Measurements from ENCODE around the gene SHPK. TPM values are rescaled to one million over a fixed set of nuclear protein-coding genes. Genes with fewer than 3 reads are reported as not detected.

Gene SHPK
- total RNA-seq, 1 donor from 2014 or later: 14.0 TPM

GRCh38 chr17:3675886-3676285 lies 39.8 kb upstream of the SHPK start:
- Histone ChIP-seq H3K27ac (no peak overlapping the region), H3K36me3 (no peaks in the 10 kb centered on the region), H3K27me3 (no peaks in the 10 kb centered on the region), H3K9me3 (no peaks in the 10 kb centered on the region), H3K4me3 (no peak overlapping the region), H3K4me1 (no peaks in the 10 kb centered on the region)
- intact Hi-C loops (cut with DNase I): no loop called here
- no peak for DNase-seq (ENCODE audit: extremely low spot score in 2 of 2)
- TF ChIP-seq POLR2AphosphoS5 (IDR thresholded peaks at IDR 0.05; ENCODE audit: insufficient read depth in 1 of 2, low read depth in 1 of 2) (no peak), CTCF (IDR thresholded peaks at IDR 0.05) (no peak), POLR2A (IDR thresholded peaks at IDR 0.05) (no peak)

GRCh38 chr17:3672571-3672970 lies 36.5 kb upstream of the SHPK start:
- intact Hi-C loops (cut with DNase I): no loop called here
- H3K4me3 ChIP-seq: no peak overlapping the region
- no peak for DNase-seq (ENCODE audit: extremely low spot score in 2 of 2)

GRCh38 chr17:3669548-3669947 lies 33.5 kb upstream of the SHPK start:
- H3K9me3 ChIP-seq: no peaks in the 10 kb centered on the region
- H3K4me1 ChIP-seq: peaks cover 46% of the 10 kb centered on the region
- H3K27me3 ChIP-seq: no peaks in the 10 kb centered on the region
- DNase-seq (ENCODE audit: extremely low spot score in 2 of 2): no peak
- intact Hi-C loops (cut with DNase I): no loop called here
- H3K36me3 ChIP-seq: peaks cover 0 to 7% of the 10 kb centered on the region in 2 donors
- no peak overlapping the region for H3K27ac ChIP-seq
- TF ChIP-seq POLR2A (IDR thresholded peaks at IDR 0.05): no peak
- H3K4me3 ChIP-seq: peak overlapping the region; percentile 76 to 98

More at GRCh38 chr17:3672571-3672970, 36.5 kb upstream of the SHPK start:
- peaks cover 16% of the 10 kb centered on the region for H3K4me1 ChIP-seq
- H3K9me3 ChIP-seq: no peaks in the 10 kb centered on the region
- TF ChIP-seq POLR2A (IDR thresholded peaks at IDR 0.05) (no peak), CTCF (IDR thresholded peaks at IDR 0.05) (no peak), POLR2AphosphoS5 (IDR thresholded peaks at IDR 0.05; ENCODE audit: insufficient read depth in 1 of 2, low read depth in 1 of 2) (no peak)
- no peaks in the 10 kb centered on the region for H3K36me3 ChIP-seq
- H3K27ac ChIP-seq: no peak overlapping the region
- H3K27me3 ChIP-seq: no peaks in the 10 kb centered on the region

GRCh38 chr17:3669085-3669347 lies 33.0 kb upstream of the SHPK start:
- TF ChIP-seq POLR2AphosphoS5 (IDR thresholded peaks at IDR 0.05; ENCODE audit: insufficient read depth in 1 of 2, low read depth in 1 of 2) (no peak), CTCF (IDR thresholded peaks at IDR 0.05) (no peak), POLR2A (IDR thresholded peaks at IDR 0.05) (no peak)
- H3K9me3 ChIP-seq: no peaks in the 10 kb centered on the region
- H3K4me3 ChIP-seq: peak overlapping the region; percentile 76 to 98
- H3K27ac ChIP-seq: peak overlapping the region; percentile 97
- DNase-seq (ENCODE audit: extremely low spot score in 2 of 2): no peak
- intact Hi-C loops (cut with DNase I): no loop called here
- H3K27me3 ChIP-seq: no peaks in the 10 kb centered on the region
- H3K36me3 ChIP-seq: peaks cover 0 to 12% of the 10 kb centered on the region in 2 donors
- H3K4me1 ChIP-seq: peaks cover 49% of the 10 kb centered on the region

- H3K4me1 ChIP-seq: peaks cover 49% of the 10 kb centered on the region
- peak; percentile 98 to 99 for DNase-seq (ENCODE audit: extremely low spot score in 2 of 2)
- peak within 1 kb of the TSS; percentile 97 for H3K27ac ChIP-seq
- peaks cover 0 to 18% of the 10 kb centered on the region in 2 donors for H3K36me3 ChIP-seq
- H3K4me3 ChIP-seq: peak within 1 kb of the TSS; percentile 76 to 98
- TF ChIP-seq CTCF (IDR thresholded peaks at IDR 0.05): no peak
- peak in 1 of 2 donors; percentile 93 for TF ChIP-seq POLR2A (IDR thresholded peaks at IDR 0.05)
- peak in 1 of 2 donors; percentile 99 for TF ChIP-seq POLR2AphosphoS5 (IDR thresholded peaks at IDR 0.05; ENCODE audit: insufficient read depth in 1 of 2, low read depth in 1 of 2)
- H3K27me3 ChIP-seq: no peaks in the 10 kb centered on the region
- H3K9me3 ChIP-seq: no peaks in the 10 kb centered on the region
- intact Hi-C loops (cut with DNase I): no loop called here
Observed at GRCh38 chr17:3668279-3669084, 32.4 kb upstream of the SHPK start, which contains the start of the genes EMC6 and TAX1BP3. TSS of gene EMC6 (plus strand) at chr17:3668812. CDS start at chr17:3669147, 335 bp downstream. TSS of gene TAX1BP3 (minus strand) at chr17:3668578. CDS start at chr17:3668526, 52 bp downstream.
